HepG2 (cell line): ENCODE results near the gene FBXW12. TPM values are rescaled to one million over a fixed set of nuclear protein-coding genes. Genes with fewer than 3 reads are reported as not detected.

ENCODE experiments used
- CC2D1A ChIP-seq: sonication (generic); formaldehyde crosslinking; IDR thresholded peaks from 2 replicates; pipeline ENCODE4 v1.8.1; 2023; ENCODE audit warnings: mild to moderate bottlenecking, missing genetic modification reagents
- FOXJ3 ChIP-seq: sonication (generic); formaldehyde crosslinking; IDR thresholded peaks from 2 replicates; pipeline ENCODE4 v1.4.0; 2020; ENCODE audit warnings: missing genetic modification reagents, mild to moderate bottlenecking, borderline replicate concordance
- FOXO1 ChIP-seq: sonication (generic); formaldehyde crosslinking; IDR thresholded peaks from 2 replicates; pipeline ENCODE4 v1.4.0; 2020; ENCODE audit warnings: missing genetic modification reagents
- FOXP1 ChIP-seq, 2 experiments: fragments of 450-650 bp in 1 of 2; IDR thresholded peaks; 2 replicates each; pipeline ENCODE4 v1.6.1; 2017 to 2018; ENCODE audit warnings: antibody characterized with exemption in 1 of 2
- GLMP ChIP-seq: sonication (generic); formaldehyde crosslinking; IDR thresholded peaks from 2 replicates; pipeline ENCODE4 v1.9.0; 2021; ENCODE audit warnings: missing genetic modification reagents, mild to moderate bottlenecking, borderline replicate concordance
- HDAC1 ChIP-seq: sonication (generic); formaldehyde crosslinking; IDR thresholded peaks from 2 replicates; pipeline ENCODE4 v1.5.1; 2020; ENCODE audit warnings: mild to moderate bottlenecking, missing genetic modification reagents
- HNF1B ChIP-seq: sonication (generic); formaldehyde crosslinking; IDR thresholded peaks from 2 replicates; pipeline ENCODE4 v1.5.1; 2020; ENCODE audit warnings: mild to moderate bottlenecking, moderate library complexity, missing genetic modification reagents
- MTF2 ChIP-seq: sonication (generic); formaldehyde crosslinking; IDR thresholded peaks from 2 replicates; pipeline ENCODE4 v1.5.0; 2020; ENCODE audit warnings: missing genetic modification reagents, borderline replicate concordance
- NKX3-1 ChIP-seq: sonication (generic); formaldehyde crosslinking; IDR thresholded peaks from 2 replicates; pipeline ENCODE4 v1.5.0; 2020; ENCODE audit warnings: missing genetic modification reagents
- RNF2 ChIP-seq: fragments of 450-650 bp; conservative IDR thresholded peaks from 2 replicates; pipeline ENCODE4 v1.6.1; 2016; ENCODE audit warnings: low read depth
- XBP1 ChIP-seq: sonication (generic); formaldehyde crosslinking; IDR thresholded peaks from 2 replicates; pipeline ENCODE4 v1.5.0; 2020; ENCODE audit warnings: missing genetic modification reagents
- ZBED4 ChIP-seq: sonication (generic); formaldehyde crosslinking; IDR thresholded peaks from 2 replicates; pipeline ENCODE4 v1.4.0; 2020; ENCODE audit warnings: missing genetic modification reagents, borderline replicate concordance
- ZMYM2 ChIP-seq: sonication (generic); formaldehyde crosslinking; IDR thresholded peaks from 2 replicates; pipeline ENCODE4 v1.8.0; 2022; ENCODE audit warnings: mild to moderate bottlenecking, missing genetic modification reagents
- ZNF205 ChIP-seq: IDR thresholded peaks from 2 replicates; pipeline ENCODE4 v1.6.1; 2018; ENCODE audit warnings: missing biosample characterization, missing genetic modification reagents
- ZNF326 ChIP-seq: sonication (generic); formaldehyde crosslinking; IDR thresholded peaks from 2 replicates; pipeline ENCODE4 v1.4.0; 2020; ENCODE audit warnings: missing genetic modification reagents, borderline replicate concordance
- ZNF468 ChIP-seq: sonication (generic); formaldehyde crosslinking; IDR thresholded peaks from 2 replicates; pipeline ENCODE4 v1.8.0; 2022; ENCODE audit warnings: mild to moderate bottlenecking, moderate library complexity, missing genetic modification reagents
- ZSCAN25 ChIP-seq: sonication (generic); formaldehyde crosslinking; IDR thresholded peaks from 2 replicates; pipeline ENCODE4 v1.8.0; 2022; ENCODE audit warnings: mild to moderate bottlenecking, missing genetic modification reagents
- ZSCAN9 ChIP-seq: IDR thresholded peaks from 2 replicates; pipeline ENCODE4 v1.6.1; 2016; ENCODE audit warnings: borderline replicate concordance
- polyA plus RNA-seq, 8 experiments: library from polyadenylated mRNA; depleted of rRNA in 3 of 8; stranded (reverse) in 7 of 8; unstranded in 1 of 8; fragments of >200 nt; fragmentation: Illumina TruSeq in 4 of 8; extraction: Trizol in 4 of 8; gene quantifications; 2 replicates each; pipeline versions ENCODE4 v1.2.1 to v1.2.3, GENCODE V29; 2011 to 2016; ENCODE audit warnings: low read depth in 4 of 8, missing spikeins in 1 of 8, mixed read lengths in 1 of 8; ENCODE audit not compliant: insufficient read depth in 1 of 8
- total RNA-seq, 5 experiments: library from RNA; depleted of rRNA; stranded (reverse); fragments of >200 nt; fragmentation: Illumina TruSeq; extraction: Trizol; gene quantifications; 2 replicates each; pipeline ENCODE4 v1.2.3, GENCODE V29; 2016; ENCODE audit warnings: low read depth in 1 of 5
- TF ChIP-seq, protein P1 (sequence below): sonication (generic); formaldehyde crosslinking; IDR thresholded peaks from 2 replicates; pipeline ENCODE4 v1.5.1; 2020; ENCODE audit warnings: missing genetic modification reagents, mild to moderate bottlenecking, borderline replicate concordance
- TF ChIP-seq, protein P2 (sequence below): sonication (generic); formaldehyde crosslinking; IDR thresholded peaks from 2 replicates; pipeline ENCODE4 v1.4.0; 2020; ENCODE audit warnings: mild to moderate bottlenecking, missing genetic modification reagents

FBXW12 gene
- total and polyA plus RNA-seq, 2 of the 13 experiments (the other 11 are each of a cell fraction or from before 2014, with no cell fraction given): not detected

- no peak for TF ChIP-seq MTF2 (CRISPR knock-in tag)
- no peak for TF ChIP-seq FOXJ3 (CRISPR knock-in tag)
- TF ChIP-seq HNF1B (CRISPR knock-in tag): no peak
- TF ChIP-seq FOXO1 (CRISPR knock-in tag): 0 out of 2 replicates have a peak, but pooled peaks have one; percentile 8
- no peak for TF ChIP-seq XBP1 (CRISPR knock-in tag)
- no peak for TF ChIP-seq CC2D1A
- TF ChIP-seq GLMP: no peak
- no peak for TF ChIP-seq ZNF468
- TF ChIP-seq ZBED4: 0 out of 2 replicates have a peak, but pooled peaks have one; percentile 38
- TF ChIP-seq, protein P1, sequence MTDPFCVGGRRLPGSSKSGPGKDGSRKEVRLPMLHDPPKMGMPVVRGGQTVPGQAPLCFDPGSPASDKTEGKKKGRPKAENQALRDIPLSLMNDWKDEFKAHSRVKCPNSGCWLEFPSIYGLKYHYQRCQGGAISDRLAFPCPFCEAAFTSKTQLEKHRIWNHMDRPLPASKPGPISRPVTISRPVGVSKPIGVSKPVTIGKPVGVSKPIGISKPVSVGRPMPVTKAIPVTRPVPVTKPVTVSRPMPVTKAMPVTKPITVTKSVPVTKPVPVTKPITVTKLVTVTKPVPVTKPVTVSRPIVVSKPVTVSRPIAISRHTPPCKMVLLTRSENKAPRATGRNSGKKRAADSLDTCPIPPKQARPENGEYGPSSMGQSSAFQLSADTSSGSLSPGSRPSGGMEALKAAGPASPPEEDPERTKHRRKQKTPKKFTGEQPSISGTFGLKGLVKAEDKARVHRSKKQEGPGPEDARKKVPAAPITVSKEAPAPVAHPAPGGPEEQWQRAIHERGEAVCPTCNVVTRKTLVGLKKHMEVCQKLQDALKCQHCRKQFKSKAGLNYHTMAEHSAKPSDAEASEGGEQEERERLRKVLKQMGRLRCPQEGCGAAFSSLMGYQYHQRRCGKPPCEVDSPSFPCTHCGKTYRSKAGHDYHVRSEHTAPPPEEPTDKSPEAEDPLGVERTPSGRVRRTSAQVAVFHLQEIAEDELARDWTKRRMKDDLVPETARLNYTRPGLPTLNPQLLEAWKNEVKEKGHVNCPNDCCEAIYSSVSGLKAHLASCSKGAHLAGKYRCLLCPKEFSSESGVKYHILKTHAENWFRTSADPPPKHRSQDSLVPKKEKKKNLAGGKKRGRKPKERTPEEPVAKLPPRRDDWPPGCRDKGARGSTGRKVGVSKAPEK (CRISPR knock-in tag): no peak
- TF ChIP-seq, protein P2, sequence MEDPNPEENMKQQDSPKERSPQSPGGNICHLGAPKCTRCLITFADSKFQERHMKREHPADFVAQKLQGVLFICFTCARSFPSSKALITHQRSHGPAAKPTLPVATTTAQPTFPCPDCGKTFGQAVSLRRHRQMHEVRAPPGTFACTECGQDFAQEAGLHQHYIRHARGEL: no peak
- TF ChIP-seq HDAC1 (CRISPR knock-in tag): peak; percentile 36; the same call in 1 of the 2 replicates
- no peak for TF ChIP-seq ZMYM2 (CRISPR knock-in tag)
- TF ChIP-seq ZSCAN9 (CRISPR knock-in tag): 0 out of 2 replicates have a peak, but pooled peaks have one; percentile 40
- no peak for TF ChIP-seq RNF2
- no peak; the same call in 1 of the 2 replicates for TF ChIP-seq ZSCAN25
- no peak for TF ChIP-seq ZNF326
- TF ChIP-seq NKX3-1 (CRISPR knock-in tag): no peak
- TF ChIP-seq ZNF205: no peak
- no peak for TF ChIP-seq FOXP1 (IDR thresholded peaks at IDR 0.05)
- 0 out of 2 replicates have a peak, but pooled peaks have one; percentile 38 for TF ChIP-seq FOXP1 (CRISPR knock-in tag; IDR thresholded peaks at IDR 0.05)
Measured at GRCh38 chr3:48426944-48427629, 55.1 kb downstream of the FBXW12 start (continued).
